GM19025 (cell line): ENCODE data around the gene NACAD.

Source experiments
- ATAC-seq: cut with Tn5 transposase; IDR thresholded peaks from one replicate; pipeline ENCODE4 v1.9.1; 2021; ENCODE audit warnings: mild to moderate bottlenecking, low read depth, moderate library complexity; ENCODE audit not compliant: unreplicated experiment

The NACAD gene, protein sequence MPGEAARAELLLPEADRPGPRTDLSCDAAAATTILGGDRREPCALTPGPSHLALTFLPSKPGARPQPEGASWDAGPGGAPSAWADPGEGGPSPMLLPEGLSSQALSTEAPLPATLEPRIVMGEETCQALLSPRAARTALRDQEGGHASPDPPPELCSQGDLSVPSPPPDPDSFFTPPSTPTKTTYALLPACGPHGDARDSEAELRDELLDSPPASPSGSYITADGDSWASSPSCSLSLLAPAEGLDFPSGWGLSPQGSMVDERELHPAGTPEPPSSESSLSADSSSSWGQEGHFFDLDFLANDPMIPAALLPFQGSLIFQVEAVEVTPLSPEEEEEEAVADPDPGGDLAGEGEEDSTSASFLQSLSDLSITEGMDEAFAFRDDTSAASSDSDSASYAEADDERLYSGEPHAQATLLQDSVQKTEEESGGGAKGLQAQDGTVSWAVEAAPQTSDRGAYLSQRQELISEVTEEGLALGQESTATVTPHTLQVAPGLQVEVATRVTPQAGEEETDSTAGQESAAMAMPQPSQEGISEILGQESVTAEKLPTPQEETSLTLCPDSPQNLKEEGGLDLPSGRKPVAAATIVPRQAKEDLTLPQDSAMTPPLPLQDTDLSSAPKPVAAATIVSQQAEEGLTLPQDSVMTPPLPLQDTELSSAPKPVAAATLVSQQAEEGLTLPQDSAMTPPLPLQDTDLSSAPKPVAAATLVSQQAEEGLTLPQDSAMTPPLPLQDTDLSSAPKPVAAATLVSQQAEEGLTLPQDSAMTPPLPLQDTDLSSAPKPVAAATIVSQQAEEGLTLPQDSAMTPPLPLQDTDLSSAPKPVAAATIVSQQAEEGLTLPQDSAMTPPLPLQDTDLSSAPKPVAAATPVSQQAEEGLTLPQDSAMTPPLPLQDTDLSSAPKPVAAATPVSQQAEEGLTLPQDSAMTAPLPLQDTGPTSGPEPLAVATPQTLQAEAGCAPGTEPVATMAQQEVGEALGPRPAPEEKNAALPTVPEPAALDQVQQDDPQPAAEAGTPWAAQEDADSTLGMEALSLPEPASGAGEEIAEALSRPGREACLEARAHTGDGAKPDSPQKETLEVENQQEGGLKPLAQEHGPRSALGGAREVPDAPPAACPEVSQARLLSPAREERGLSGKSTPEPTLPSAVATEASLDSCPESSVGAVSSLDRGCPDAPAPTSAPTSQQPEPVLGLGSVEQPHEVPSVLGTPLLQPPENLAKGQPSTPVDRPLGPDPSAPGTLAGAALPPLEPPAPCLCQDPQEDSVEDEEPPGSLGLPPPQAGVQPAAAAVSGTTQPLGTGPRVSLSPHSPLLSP (N-terminal part only)

DNA sequence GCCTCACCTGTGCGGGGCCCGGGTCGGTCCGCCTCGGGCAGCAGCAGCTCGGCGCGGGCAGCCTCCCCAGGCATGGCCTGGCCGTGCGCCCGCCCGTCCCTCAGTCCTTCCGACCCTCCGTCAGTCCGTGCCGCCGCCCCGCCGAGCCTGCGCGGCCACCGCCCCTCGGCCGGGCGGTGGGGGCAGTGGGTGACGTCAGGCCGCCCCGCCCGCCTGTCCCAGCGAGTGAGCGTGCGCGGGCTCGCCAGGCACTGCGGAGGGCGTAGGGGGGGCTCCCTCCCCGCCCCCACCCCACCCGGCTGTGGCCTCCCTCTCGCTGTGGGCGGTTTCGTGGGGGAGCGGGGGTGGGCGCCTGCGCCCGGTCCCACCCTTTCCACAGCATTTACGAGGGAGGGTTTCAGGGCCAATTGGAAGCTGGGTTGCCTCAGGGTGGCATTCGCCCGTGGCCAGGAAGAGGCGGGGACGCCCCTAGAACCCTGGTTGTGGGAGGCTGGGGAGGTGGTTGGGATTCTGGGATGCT, at the start of gene NACAD:
TSS of gene NACAD (minus strand) at position 149 of the 520 bp plus-strand sequence. CDS start at position 74, 75 bp downstream.
- no peak for ATAC-seq

DNA sequence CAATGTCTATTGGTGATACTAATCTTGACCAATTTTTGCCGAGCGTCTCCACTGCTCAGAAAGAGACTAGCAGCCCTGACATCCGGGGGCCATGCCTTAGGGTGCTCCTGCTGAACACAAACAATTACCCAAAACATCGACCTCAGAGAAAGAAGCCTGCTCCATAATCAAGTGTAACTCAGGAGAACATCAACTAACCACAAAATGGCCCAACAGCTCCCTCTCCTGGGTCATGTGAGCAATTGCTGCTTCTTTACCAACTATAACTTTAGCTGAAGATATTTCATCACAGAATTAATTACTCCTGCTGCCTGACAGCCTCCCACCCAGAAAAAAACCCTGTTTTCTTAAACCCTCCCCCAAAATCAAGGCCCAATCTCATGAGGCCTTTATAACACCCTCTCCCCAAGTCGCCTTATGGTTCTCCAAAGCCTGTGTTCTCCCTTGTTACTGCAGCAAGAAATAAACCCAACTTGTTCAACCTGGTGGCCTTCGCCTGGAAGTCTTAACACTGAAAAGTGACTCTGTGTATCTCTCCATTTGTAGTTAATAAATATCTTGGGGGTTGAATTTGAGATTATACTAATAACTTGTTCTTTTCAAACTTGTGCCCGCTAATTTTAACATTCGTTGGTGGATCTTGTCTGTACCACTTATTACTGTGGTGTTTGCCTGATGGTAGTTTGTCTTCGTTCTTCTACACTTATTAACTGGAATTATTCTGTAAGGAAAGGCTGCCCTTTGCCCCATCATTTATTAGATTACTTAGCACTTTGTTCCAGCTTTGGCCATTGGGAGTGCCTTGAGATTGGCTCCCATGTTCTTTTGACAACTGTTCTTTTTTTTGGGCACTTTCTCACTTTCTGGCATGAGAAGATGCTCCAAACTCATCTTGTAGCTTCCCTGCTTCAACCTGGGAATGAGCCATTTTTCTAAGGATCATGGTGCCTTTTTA, 47.6 kb upstream of the NACAD start:
- no peak for ATAC-seq

DNA sequence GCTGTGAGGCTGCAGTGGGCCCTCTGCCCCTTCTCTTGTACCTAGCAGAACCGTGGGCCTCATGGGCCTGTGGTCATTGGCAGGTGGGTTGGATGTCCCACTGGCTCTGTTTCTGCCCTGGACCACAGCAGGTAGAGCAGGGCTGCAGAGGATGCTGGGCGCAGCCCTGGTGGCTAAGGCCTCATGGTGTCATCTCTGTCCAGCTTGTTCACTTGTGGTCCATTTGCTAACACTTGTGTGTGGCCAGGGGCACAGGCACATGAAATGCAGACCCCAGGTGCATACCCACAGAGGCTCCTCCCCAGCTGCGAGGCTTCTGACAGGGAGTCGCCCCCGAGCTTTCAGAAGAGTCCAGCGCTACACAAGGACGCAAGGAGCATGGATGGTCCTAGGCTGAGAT, 45.1 kb upstream of the NACAD start:
- no peak for ATAC-seq

DNA sequence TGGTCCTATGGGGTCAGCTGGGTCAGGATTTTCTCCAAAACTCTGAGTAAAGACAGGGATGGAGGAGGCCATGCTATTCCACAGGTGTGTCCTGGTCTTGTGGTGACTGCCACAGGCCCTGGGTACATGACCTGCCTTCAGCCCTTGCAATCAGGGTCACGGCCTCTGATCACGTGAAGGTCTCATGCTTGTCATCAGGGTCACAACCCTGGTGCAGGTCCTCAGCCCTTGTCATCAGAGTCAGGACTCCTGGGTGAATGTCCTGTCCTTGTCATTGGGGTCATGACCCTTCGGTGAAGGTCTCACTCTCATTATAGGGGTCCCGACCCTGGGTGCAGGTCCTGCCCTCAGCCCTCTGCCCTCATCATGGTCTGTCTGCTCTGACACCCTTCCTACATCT, 44.6 kb upstream of the NACAD start:
- ATAC-seq = no peak

DNA sequence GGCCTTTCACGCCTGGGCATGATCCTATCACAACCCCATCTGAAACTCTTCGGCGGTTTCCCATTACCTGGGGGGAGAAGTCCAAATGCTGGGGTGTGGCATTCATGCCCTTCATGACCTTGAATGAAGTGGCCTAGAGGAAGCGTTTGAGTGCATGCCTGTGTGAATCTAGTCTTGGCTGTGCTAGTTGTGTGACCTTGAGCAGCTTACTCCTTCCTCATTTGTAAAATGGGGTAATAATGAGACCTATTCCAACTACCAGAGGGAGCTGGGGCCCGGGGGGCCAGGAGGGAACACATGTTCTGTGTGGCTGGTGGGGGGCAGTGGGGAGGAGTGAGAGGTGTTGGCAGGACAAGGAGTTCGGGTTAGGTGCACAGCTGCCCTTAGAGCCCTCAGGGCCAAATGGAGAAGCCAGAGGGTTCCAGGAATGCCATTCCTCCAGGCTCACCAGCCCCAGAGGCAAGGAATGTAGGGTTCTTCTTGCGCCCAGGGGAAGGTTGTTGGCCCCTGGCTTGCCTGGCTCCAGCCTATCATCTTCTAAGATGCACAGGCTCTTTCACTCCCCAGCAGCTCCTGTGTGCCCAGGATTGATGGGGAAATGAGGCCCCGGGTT, 44.0 kb upstream of the NACAD start:
- no peak for ATAC-seq

DNA sequence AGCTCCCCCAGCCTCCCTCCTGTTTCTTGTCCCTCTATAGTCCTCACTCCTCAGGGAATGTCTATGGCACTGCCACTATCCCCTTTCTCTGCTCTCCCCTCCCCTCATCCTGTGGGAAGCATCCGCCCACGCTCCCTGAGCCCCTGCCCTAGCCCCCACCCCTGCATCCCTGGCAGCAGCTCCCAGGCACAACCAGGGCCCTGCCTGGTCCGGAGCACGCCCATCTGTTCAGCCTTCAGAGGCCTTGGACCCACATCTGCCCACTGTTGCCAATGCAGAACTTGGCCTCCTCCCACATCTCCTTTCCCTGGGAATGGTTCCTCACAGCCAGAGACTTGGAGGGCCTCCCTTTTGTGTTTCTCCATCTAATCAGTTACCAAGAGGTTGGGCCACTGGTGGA, 43.1 kb upstream of the NACAD start:
- no peak for ATAC-seq

DNA sequence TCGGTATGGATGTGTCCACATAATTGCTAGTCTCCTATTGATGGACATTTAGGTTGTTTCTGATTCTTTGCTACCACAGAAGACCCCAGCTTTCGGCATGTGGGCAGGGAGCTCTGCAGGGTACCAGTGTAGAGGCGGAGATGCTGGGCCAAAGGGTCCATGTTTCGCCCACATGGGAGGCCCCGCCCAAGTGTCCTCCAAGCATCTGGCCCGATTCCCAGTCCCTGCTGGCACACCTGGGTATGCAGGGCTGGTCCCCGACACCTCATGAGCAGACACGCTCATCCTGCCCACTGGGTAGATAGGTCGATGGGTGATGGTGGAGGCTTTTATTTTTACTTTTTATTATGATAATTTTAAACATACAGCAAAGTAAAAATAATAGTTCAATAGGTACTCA, 42.1 kb upstream of the NACAD start:
- ATAC-seq = no peak

DNA sequence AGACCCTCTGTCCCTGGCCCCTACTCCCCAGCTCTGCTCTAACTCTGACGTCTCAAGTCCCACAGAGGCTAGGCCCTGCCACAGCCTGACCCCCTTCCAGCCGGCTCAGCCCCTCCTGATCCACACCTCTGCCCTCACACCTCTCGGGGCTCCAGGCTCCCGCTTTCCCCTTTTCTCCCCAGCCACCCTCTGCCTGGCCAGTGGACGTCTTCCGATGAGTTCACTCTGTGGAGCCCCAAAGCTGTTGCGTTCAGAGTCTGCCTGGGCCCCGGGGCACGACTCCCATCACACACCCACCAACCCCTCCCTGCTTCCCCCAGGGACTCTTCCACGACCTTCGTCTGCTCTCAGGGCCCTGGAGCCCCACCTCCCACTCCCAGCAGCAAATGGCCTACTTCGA, 41.1 kb upstream of the NACAD start:
- no peak for ATAC-seq

DNA sequence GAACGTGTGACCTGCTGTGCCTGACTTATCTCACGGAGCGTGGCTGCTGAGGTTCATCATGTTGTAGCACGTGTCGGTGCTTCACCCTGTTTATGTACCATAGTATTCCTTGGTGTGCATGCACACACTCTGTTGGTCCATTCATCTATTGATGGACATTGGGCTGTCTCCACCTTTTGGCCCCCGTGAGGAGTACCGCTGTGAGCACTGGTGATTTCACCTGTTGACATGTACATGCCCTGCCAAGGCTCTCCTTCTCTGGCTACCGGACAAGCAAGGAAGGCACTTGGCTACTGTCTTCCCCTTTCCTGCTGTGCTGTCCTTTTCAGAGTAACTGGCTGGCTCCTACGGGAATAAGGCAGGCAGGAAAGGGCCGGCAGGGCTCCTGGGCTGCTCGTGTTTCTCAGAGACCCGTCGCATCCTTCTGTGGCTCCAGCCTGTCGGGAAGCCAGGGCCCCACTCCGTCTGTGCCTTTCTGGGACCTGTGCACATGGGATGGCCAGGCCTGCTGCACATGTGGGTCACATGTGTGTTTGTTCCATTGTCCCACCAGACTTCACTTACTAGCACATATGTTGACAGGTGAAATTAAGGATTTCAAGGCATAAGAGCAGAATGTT, 40.5 kb upstream of the NACAD start:
- no peak for ATAC-seq

DNA sequence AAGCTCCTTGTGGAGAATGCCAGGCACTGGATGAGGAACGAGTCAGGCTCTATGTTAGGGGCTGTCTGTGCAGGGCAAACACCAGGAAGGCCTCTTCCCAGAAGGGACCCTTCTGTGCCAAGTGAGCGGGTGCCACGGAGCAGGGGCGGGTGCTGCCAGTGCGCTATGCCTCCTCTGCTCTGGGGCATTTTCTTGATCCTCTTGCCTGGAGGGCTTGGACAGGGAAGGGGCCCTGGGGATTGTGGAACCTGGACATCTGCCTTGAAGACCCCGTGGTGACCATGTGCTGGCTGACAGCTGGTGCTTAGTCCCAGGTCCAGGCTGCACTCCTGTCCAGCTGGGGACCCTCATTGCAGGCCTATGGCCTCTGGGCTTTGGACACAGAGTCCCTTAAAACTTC, 38.2 kb upstream of the NACAD start:
- no peak for ATAC-seq

DNA sequence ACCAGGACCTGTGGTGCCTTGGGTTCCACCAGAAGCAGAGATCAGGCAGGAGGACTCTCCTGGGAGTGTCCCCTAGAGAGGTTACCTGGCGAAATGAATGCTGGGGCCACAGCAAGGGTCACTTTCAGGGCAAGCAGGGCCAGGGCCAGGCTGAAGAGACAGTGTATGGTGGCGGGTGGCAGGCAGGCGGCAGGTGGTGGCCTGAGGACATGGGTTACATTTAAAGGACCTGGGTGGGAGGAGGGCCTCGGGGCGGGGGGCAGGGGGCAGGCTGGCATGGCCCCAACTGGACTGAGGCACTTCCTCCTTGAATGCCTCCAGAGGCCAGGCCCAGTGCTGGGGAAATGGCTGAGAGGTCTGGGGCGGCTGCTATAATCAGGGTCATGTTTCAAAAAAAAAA, 37.4 kb upstream of the NACAD start:
- no peak for ATAC-seq

DNA sequence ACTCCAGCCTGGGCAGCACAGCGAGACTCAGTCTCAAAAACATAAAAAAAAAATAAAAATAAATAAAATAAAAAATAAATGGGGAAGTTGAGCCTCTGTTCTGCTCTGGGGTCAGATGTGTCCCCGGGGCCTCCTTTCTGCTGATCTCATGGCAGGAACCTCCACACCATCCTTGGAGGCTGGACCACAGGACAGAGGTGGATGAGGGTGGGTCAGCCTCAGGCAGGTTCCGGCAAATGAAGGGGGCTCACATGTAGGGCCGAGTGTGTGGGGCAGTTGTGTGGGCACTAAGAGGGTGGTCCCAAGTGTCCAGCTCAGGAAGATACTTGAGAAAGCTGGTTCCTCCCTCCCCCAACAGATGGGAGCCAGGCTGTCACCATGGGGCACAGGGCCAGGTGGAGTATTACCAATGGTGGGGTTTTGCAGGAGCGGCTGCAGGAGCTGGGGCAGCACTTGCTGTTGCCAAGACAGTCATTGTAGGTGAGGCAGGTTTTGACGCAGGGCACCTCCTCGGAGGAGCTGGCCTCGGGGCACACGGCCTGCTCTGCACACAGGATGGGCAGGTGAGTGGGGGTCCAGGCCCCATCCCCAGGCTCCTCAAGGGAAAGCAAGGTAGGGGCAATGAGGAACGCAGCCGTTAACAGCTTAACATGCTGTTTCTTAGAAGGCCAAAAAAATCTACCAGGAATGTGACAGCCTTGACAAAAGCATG, 36.6 kb upstream of the NACAD start:
- no peak for ATAC-seq

DNA sequence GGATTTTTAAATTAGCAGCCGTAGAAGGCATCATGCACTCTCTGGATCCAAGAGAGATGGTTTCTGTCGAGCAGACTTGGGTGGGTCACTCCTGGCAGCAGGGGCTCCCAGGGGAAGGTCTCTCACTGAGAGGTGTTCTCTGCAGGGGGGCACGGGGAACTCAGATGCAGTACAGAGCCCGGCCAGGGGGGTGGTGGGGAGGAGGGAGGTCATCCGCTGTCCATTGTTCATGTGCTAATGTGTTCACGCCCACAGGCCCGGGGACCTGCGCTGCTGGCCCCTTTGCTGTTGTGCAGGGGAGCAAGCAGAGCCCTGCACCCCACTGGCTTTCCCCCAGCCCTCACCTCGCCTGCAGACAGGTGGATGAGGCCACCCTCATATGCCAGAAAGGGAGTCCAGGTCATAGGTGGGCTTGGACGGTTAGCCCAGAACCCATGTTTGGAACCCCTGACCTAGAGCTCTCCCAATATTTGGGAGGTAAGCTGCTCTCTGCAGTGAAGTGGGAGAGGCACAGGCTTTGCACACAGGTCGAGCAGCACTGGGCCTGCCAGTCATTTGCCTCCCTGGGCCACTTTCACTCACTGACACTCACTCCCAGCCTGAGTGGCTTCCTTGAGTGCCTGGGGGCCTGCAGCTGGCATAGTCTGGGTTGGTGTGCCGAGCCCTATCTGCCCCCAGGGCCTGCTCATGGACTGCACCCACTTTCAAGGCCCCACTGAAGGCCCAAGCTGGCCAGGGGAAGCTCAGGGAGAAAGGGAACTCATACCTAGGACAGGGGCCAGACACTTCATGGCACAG, 35.3 kb upstream of the NACAD start:
- no peak for ATAC-seq

DNA sequence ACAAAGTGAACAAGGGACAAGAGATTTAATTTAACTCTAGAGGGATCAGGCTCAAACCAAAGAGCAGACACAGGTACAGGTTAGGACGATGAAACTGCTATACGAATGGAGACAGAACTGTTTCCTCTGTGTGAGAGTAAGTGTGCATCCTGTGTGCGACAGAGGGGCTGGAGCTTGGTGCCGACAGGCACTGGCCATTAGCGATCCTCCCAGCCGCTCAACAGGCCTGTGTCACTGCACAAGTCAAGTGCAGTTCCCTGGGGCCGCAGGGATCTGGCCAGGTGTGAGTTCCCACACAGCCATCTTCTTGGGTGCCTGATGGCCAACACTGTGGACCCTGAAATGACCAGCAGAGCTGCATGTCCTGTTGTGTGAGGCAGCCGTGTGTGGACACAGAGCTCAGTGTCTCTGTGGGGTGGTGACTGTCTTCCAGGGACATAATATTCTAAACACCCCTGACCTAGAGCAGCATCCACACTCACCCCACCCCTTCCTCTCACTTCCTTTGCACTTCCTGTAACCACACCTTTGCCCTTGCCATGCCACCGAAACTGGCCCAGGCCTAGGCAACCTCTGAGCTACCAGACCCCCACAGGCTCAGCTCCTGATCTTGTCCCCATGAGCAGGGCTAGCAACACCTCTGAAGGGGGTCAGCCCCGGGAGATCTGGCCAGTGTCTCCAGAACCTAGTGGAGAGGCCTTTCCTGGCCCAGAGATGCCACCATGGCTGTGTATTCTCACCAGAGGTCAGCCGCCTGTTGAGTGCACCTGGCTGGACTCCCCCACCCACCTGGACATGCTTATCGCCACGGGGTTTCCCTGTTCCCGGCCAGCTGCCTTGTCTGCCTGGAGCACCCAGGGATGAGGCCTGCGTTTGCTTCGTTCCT, 34.4 kb upstream of the NACAD start:
- no peak for ATAC-seq

DNA sequence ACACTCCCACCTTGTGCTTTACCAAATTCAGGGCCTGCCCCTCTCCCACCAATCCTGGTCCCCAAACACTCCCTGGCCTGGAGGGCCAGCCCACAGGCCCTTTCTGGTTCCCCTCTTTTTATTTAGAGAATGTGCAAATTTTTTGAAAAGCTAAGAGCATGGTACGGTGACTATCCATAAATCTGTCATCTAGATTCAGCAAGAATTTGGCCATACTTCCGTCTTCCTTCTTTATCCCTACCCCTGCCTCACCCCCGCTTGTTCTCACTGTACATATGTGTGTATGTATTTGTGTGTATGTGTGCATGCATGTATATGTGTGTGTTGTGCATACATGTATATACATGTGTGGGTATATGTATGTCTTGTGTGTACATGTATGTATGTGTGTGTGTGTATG, 30.8 kb upstream of the NACAD start:
- ATAC-seq = no peak

DNA sequence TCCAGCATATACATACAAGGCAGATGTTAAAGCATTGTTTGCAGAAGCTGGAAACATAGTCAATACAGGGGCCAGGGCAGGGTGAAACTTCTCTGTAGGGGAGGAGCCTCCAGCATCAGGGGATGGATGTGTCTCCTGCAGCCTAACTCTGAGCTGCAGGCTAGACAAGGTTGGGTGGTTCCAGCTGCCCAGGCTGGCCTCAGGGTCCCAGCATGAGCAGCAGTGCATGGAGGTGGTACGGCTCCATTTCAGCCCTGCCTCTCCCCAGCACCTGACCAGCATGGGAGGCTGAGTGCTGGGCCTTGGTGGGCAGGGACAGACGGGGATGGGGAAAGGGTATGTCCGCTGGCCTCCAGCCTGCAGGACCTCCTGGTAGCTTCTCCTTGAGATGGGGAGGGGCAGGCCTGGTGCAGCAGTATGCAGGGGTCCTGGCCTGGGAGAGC, 30.1 kb upstream of the NACAD start:
- ATAC-seq = no peak
